Measurements from ENCODE around the gene TMPRSS12.
"Not testable (repeated sequence)": the region's sequence is repeated elsewhere in the genome, so short reads cannot be mapped to it uniquely, and the experiment has no call there.

The TMPRSS12 gene

GRCh38 chr12:50862316-50862715 is 19.6 kb downstream of the TMPRSS12 start:
- no peaks in the 10 kb centered on the region for H3K79me2 ChIP-seq (ENCODE audit: control insufficient read depth, low read length)
- H3F3A ChIP-seq (ENCODE audit: control insufficient read depth, insufficient read depth), result no peaks in the 10 kb centered on the region
- no peaks in the 10 kb centered on the region for H3K9me2 ChIP-seq (replicated peaks; ENCODE audit: control insufficient read depth, low read length)
- no peaks in the 10 kb centered on the region for H3K36me3 ChIP-seq (ENCODE audit: control insufficient read depth, low read length)
- no peaks in the 10 kb centered on the region for H4K20me1 ChIP-seq (ENCODE audit: control insufficient read depth, insufficient read depth, low read depth, low read length)
- peaks cover 4% of the 10 kb centered on the region; the same call in 1 of the 2 replicates for H3K9me3 ChIP-seq (ENCODE audit: control insufficient read depth, insufficient read depth, low read length)
- TF ChIP-seq EZH2phosphoT487 (IDR thresholded peaks at IDR 0.05; ENCODE audit: borderline replicate concordance, low read length) (no peak), CTCF (IDR thresholded peaks at IDR 0.05; ENCODE audit: low read depth, low read length, poor library complexity, severe bottlenecking) (no peak)
- no peaks in the 10 kb centered on the region for H3K4me1 ChIP-seq (ENCODE audit: control insufficient read depth, low read length)
- H3K27me3 ChIP-seq (ENCODE audit: control insufficient read depth, low read length), result no peaks in the 10 kb centered on the region
- H3K27ac ChIP-seq (ENCODE audit: low read depth, low read length), result no peak overlapping the region
- H3K4me3 ChIP-seq (ENCODE audit: low read length), result no peak overlapping the region
- no peak overlapping the region for H3K4me2 ChIP-seq (ENCODE audit: low read length)

GRCh38 chr12:50865266-50865665 is 22.5 kb downstream of the TMPRSS12 start:
- Histone ChIP-seq H3F3A (ENCODE audit: control insufficient read depth, insufficient read depth) (no peaks in the 10 kb centered on the region), H3K9me2 (replicated peaks; ENCODE audit: control insufficient read depth, low read length) (no peaks in the 10 kb centered on the region), H3K4me3 (ENCODE audit: low read length) (no peak overlapping the region), H4K20me1 (ENCODE audit: control insufficient read depth, insufficient read depth, low read depth, low read length) (no peaks in the 10 kb centered on the region), H3K27ac (ENCODE audit: low read depth, low read length) (no peak overlapping the region), H3K4me1 (ENCODE audit: control insufficient read depth, low read length) (no peaks in the 10 kb centered on the region), H3K4me2 (ENCODE audit: low read length) (no peak overlapping the region), H3K79me2 (ENCODE audit: control insufficient read depth, low read length) (no peaks in the 10 kb centered on the region), H3K9me3 (ENCODE audit: control insufficient read depth, insufficient read depth, low read length) (peaks cover 4% of the 10 kb centered on the region; the same call in 1 of the 2 replicates), H3K27me3 (ENCODE audit: control insufficient read depth, low read length) (no peaks in the 10 kb centered on the region), H3K36me3 (ENCODE audit: control insufficient read depth, low read length) (no peaks in the 10 kb centered on the region)
- no peak for TF ChIP-seq EZH2phosphoT487 (IDR thresholded peaks at IDR 0.05; ENCODE audit: borderline replicate concordance, low read length)
- TF ChIP-seq CTCF (IDR thresholded peaks at IDR 0.05; ENCODE audit: low read depth, low read length, poor library complexity, severe bottlenecking), result no peak

- not testable (repeated sequence) for H3K9me3 ChIP-seq (ENCODE audit: control insufficient read depth, insufficient read depth, low read length); H3K9me2 ChIP-seq (replicated peaks; ENCODE audit: control insufficient read depth, low read length); H3K4me2 ChIP-seq (ENCODE audit: low read length); H3K79me2 ChIP-seq (ENCODE audit: control insufficient read depth, low read length); H3K4me1 ChIP-seq (ENCODE audit: control insufficient read depth, low read length); H3F3A ChIP-seq (ENCODE audit: control insufficient read depth, insufficient read depth); H3K27ac ChIP-seq (ENCODE audit: low read depth, low read length); H4K20me1 ChIP-seq (ENCODE audit: control insufficient read depth, insufficient read depth, low read depth, low read length); H3K27me3 ChIP-seq (ENCODE audit: control insufficient read depth, low read length); H3K4me3 ChIP-seq (ENCODE audit: low read length); H3K36me3 ChIP-seq (ENCODE audit: control insufficient read depth, low read length)
Observed at GRCh38 chr12:50868881-50869280, 26.2 kb downstream of the TMPRSS12 start.

GRCh38 chr12:50882563-50882962 is 39.8 kb downstream of the TMPRSS12 start:
- Histone ChIP-seq H3K4me2 (ENCODE audit: low read length) (no peak overlapping the region), H3K9me3 (ENCODE audit: control insufficient read depth, insufficient read depth, low read length) (no peaks in the 10 kb centered on the region), H4K20me1 (ENCODE audit: control insufficient read depth, insufficient read depth, low read depth, low read length) (no peaks in the 10 kb centered on the region), H3K4me3 (ENCODE audit: low read length) (no peak overlapping the region), H3K79me2 (ENCODE audit: control insufficient read depth, low read length) (no peaks in the 10 kb centered on the region), H3K4me1 (ENCODE audit: control insufficient read depth, low read length) (peaks cover 9% of the 10 kb centered on the region; the same call in 1 of the 2 replicates), H3F3A (ENCODE audit: control insufficient read depth, insufficient read depth) (no peaks in the 10 kb centered on the region), H3K9me2 (replicated peaks; ENCODE audit: control insufficient read depth, low read length) (no peaks in the 10 kb centered on the region), H3K27me3 (ENCODE audit: control insufficient read depth, low read length) (no peaks in the 10 kb centered on the region), H3K36me3 (ENCODE audit: control insufficient read depth, low read length) (no peaks in the 10 kb centered on the region), H3K27ac (ENCODE audit: low read depth, low read length) (no peak overlapping the region)
- TF ChIP-seq CTCF (IDR thresholded peaks at IDR 0.05; ENCODE audit: low read depth, low read length, poor library complexity, severe bottlenecking), result no peak
- no peak for TF ChIP-seq EZH2phosphoT487 (IDR thresholded peaks at IDR 0.05; ENCODE audit: borderline replicate concordance, low read length)

Measured in DOHH2 (cell line).